Uterus (tissue), 2 donors: Measurements from ENCODE around the gene ATL2.

Experiments
- POLR2A ChIP-seq, 2 donors: fragments of 450-650 bp; IDR thresholded peaks; one replicate each; pipeline ENCODE4 v1.6.1; 2016; ENCODE audit warnings: antibody characterized with exemption in 2 of 2, mild to moderate bottlenecking in 1 of 2, moderate library complexity in 1 of 2
- TF ChIP-seq, protein P1 (sequence below), 4 experiments: fragments of 200-600 bp in 2 of 4; fragments of 450-650 bp in 2 of 4; sonication (generic) in 2 of 4; IDR thresholded peaks; one replicate each; pipeline ENCODE4 v1.5.1; 2016 to 2019; ENCODE audit warnings: antibody characterized with exemption in 4 of 4, mild to moderate bottlenecking in 2 of 4, moderate library complexity in 1 of 4

GRCh38 chr2:38294597-38294996 lies 82.5 kb downstream of the ATL2 start:
- TF ChIP-seq, protein P1, sequence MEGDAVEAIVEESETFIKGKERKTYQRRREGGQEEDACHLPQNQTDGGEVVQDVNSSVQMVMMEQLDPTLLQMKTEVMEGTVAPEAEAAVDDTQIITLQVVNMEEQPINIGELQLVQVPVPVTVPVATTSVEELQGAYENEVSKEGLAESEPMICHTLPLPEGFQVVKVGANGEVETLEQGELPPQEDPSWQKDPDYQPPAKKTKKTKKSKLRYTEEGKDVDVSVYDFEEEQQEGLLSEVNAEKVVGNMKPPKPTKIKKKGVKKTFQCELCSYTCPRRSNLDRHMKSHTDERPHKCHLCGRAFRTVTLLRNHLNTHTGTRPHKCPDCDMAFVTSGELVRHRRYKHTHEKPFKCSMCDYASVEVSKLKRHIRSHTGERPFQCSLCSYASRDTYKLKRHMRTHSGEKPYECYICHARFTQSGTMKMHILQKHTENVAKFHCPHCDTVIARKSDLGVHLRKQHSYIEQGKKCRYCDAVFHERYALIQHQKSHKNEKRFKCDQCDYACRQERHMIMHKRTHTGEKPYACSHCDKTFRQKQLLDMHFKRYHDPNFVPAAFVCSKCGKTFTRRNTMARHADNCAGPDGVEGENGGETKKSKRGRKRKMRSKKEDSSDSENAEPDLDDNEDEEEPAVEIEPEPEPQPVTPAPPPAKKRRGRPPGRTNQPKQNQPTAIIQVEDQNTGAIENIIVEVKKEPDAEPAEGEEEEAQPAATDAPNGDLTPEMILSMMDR (IDR thresholded peaks at IDR 0.05), result no peak
- no peak for TF ChIP-seq POLR2A (IDR thresholded peaks at IDR 0.05)
